ENCODE measurements around the gene UBASH3A. TPM values are rescaled to one million over a fixed set of nuclear protein-coding genes. Genes with fewer than 3 reads are reported as not detected.

The UBASH3A gene
- total RNA-seq, 5 donors from 2014 or later (not counting 1 experiment from before 2014, with no cell fraction given): 59.1 to 98.8 (median 80.5) TPM

DNA sequence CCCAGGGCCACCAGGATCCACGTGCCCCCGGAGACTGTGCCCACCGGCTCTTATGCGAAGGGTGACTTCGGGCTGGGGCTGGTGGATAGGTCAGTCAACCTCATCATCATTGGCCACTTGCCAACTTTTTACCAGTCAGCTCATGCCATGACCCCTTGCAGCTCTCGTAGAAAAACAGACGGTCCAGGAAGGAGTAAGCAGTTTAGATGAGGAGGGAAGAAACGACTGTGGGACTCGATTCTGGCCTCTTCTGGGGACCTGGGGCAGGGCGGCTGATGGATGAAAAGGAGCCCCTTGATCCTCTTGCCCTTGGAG is 41.0 kb downstream of the UBASH3A start:
- WGBS (ENCODE audit: insufficient coverage): 93% methylated on average over 10 of the region's 10 CpGs
- ATAC-seq (replicated peaks in 1 of 4): no peak
- Mint-ChIP-seq H3K4me3 (no peak overlapping the region), H3K4me1 (peaks cover 31% of the 10 kb centered on the region in 3 donors), H3K27ac (no peak overlapping the region), H3K9me3 (no peaks in the 10 kb centered on the region), H3K36me3 (peaks cover 62% of the 10 kb centered on the region), H3K27me3 (no peaks in the 10 kb centered on the region)
- Histone ChIP-seq H3K9me3 (no peaks in the 10 kb centered on the region), H3K4me1 (ENCODE audit: control insufficient read depth in 1 of 2, extremely low read depth in 1 of 2, insufficient read depth in 2 of 2, low read length in 2 of 2) (peaks cover 0 to 15% of the 10 kb centered on the region in 2 experiments), H3K4me3 (ENCODE audit: control insufficient read depth in 1 of 2, extremely low read depth in 1 of 2, low read length in 1 of 2) (no peak overlapping the region), H3K36me3 (ENCODE audit: control insufficient read depth in 2 of 2, extremely low read depth in 1 of 2, insufficient read depth in 1 of 2, low read length in 1 of 2) (peaks cover 10 to 84% of the 10 kb centered on the region in 2 donors), H3K27ac (ENCODE audit: low read length) (no peak overlapping the region), H3K27me3 (replicated peaks in 1 of 2; ENCODE audit: control insufficient read depth in 2 of 2, extremely low read depth in 1 of 2, insufficient read depth in 2 of 2, low read length in 1 of 2) (no peaks in the 10 kb centered on the region)
- CTCF ChIA-PET: no interaction called here
- DNase-seq: no peak
- POLR2A ChIA-PET: no interaction called here

DNA sequence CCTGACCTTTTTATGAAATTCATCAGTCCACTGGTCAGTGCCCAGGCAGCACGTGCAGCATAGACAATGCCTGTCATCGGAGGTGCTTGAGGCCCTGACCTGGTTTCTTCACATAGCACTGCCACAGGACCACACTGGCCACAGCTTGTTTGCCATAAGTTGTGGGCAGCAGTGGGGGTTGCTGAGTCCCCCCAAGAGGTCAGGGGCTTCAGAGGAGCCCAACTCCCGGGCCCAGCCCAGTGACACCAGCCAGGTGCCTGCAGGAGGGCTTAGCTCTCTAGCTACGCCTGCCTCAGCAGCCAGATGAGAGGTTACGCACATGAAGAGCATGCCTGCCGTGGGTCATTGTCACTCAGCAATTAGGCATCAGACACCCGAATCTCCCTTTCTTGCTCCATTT is 41.6 kb downstream of the UBASH3A start:
- WGBS (ENCODE audit: insufficient coverage): 98% methylated on average over 7 of the region's 7 CpGs
- Mint-ChIP-seq H3K27me3 (no peaks in the 10 kb centered on the region), H3K27ac (no peak overlapping the region), H3K36me3 (peaks cover 58% of the 10 kb centered on the region), H3K4me1 (peaks cover 31 to 32% (median 31%) of the 10 kb centered on the region in 3 donors), H3K9me3 (no peaks in the 10 kb centered on the region), H3K4me3 (no peak overlapping the region)
- H3K4me1 ChIP-seq (ENCODE audit: control insufficient read depth in 1 of 2, extremely low read depth in 1 of 2, insufficient read depth in 2 of 2, low read length in 2 of 2): peaks cover under 1 to 16% of the 10 kb centered on the region in 2 experiments
- no peak overlapping the region for H3K27ac ChIP-seq (ENCODE audit: low read length)
- no peak for DNase-seq
- H3K4me3 ChIP-seq (ENCODE audit: control insufficient read depth in 1 of 2, extremely low read depth in 1 of 2, low read length in 1 of 2): no peak overlapping the region
- no peaks in the 10 kb centered on the region for H3K9me3 ChIP-seq
- peaks cover 10 to 78% of the 10 kb centered on the region in 2 donors for H3K36me3 ChIP-seq (ENCODE audit: control insufficient read depth in 2 of 2, extremely low read depth in 1 of 2, insufficient read depth in 1 of 2, low read length in 1 of 2)
- POLR2A ChIA-PET: no interaction called here
- CTCF ChIA-PET: no interaction called here
- ATAC-seq (replicated peaks in 1 of 4): no peak
- no peaks in the 10 kb centered on the region for H3K27me3 ChIP-seq (replicated peaks in 1 of 2; ENCODE audit: control insufficient read depth in 2 of 2, extremely low read depth in 1 of 2, insufficient read depth in 2 of 2, low read length in 1 of 2)

DNA sequence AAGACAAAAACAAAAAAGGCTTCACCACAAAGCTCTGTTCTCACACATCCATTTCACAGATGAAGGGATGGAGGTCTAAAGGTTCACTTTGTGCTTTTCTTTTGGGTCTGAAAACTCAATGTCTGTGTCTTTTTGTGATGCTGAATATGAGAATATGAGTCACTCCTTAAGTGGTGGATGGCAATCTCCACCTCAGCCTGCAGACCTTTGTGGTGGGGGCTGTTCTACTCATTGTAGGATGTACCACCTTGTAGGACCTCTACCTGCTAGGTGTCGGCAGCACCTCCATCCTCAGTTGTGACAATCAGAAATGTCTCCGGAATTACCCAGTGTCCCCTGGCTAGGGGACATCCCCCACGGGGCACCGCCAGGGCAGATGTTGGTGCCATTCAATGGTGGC is 42.8 kb downstream of the UBASH3A start:
- peaks cover 31 to 38% (median 34%) of the 10 kb centered on the region in 3 donors for H3K4me1 Mint-ChIP-seq
- peaks cover 50% of the 10 kb centered on the region for H3K36me3 Mint-ChIP-seq
- H3K4me3 ChIP-seq (ENCODE audit: control insufficient read depth in 1 of 2, extremely low read depth in 1 of 2, low read length in 1 of 2): no peak overlapping the region
- H3K27ac Mint-ChIP-seq: peak overlapping the region; percentile 36 to 67
- 100% methylated on average over 2 of the region's 4 CpGs for whole genome bisulfite sequencing (ENCODE audit: insufficient coverage)
- no peaks in the 10 kb centered on the region for H3K27me3 ChIP-seq (replicated peaks in 1 of 2; ENCODE audit: control insufficient read depth in 2 of 2, extremely low read depth in 1 of 2, insufficient read depth in 2 of 2, low read length in 1 of 2)
- ChIA-PET CTCF (no interaction called here), POLR2A (no interaction called here)
- H3K36me3 ChIP-seq (ENCODE audit: control insufficient read depth in 2 of 2, extremely low read depth in 1 of 2, insufficient read depth in 1 of 2, low read length in 1 of 2): peaks cover 10 to 66% of the 10 kb centered on the region in 2 donors
- no peaks in the 10 kb centered on the region for H3K9me3 ChIP-seq
- H3K27ac ChIP-seq (ENCODE audit: low read length): no peak overlapping the region
- DNase-seq (no peak), ATAC-seq (replicated peaks in 1 of 4) (no peak)
- H3K27me3 Mint-ChIP-seq: no peaks in the 10 kb centered on the region
- H3K4me1 ChIP-seq (ENCODE audit: control insufficient read depth in 1 of 2, extremely low read depth in 1 of 2, insufficient read depth in 2 of 2, low read length in 2 of 2): peaks cover 5 to 22% of the 10 kb centered on the region in 2 experiments
- H3K9me3 Mint-ChIP-seq: no peaks in the 10 kb centered on the region
- H3K4me3 Mint-ChIP-seq: no peak overlapping the region

DNA sequence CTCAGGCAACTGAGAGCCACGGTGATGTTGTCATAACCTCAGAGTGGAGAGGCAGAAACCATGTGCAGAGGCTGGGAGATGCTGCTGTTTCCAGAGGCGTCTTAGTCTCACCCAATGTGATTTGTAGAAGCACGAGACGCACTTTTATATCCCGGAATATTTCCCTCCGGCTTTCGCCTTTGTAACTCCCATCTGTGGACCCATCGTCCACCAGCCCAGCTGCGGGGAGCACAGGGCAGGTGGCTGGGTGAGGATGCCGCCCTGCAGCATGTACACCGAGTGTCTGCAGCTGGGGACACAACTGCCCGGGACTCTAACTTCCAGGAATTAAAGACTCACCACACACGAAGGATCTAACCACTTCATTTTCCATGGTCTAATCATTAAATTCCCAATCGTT is 43.5 kb downstream of the UBASH3A start:
- H3K36me3 ChIP-seq (ENCODE audit: control insufficient read depth in 2 of 2, extremely low read depth in 1 of 2, insufficient read depth in 1 of 2, low read length in 1 of 2): peaks cover 10 to 60% of the 10 kb centered on the region in 2 donors
- no peak overlapping the region for H3K27ac ChIP-seq (ENCODE audit: low read length)
- peak overlapping the region in 1 of 2 donors; percentile 96 for H3K27ac Mint-ChIP-seq
- H3K36me3 Mint-ChIP-seq: peaks cover 46% of the 10 kb centered on the region
- POLR2A ChIA-PET: no interaction called here
- H3K27me3 ChIP-seq (replicated peaks in 1 of 2; ENCODE audit: control insufficient read depth in 2 of 2, extremely low read depth in 1 of 2, insufficient read depth in 2 of 2, low read length in 1 of 2): no peaks in the 10 kb centered on the region
- no peak overlapping the region for H3K4me3 Mint-ChIP-seq
- ATAC-seq (replicated peaks in 1 of 4) (no peak), DNase-seq (no peak)
- H3K4me1 ChIP-seq (ENCODE audit: control insufficient read depth in 1 of 2, extremely low read depth in 1 of 2, insufficient read depth in 2 of 2, low read length in 2 of 2): peaks cover 5 to 22% of the 10 kb centered on the region in 2 experiments
- H3K9me3 Mint-ChIP-seq: no peaks in the 10 kb centered on the region
- no peak overlapping the region for H3K4me3 ChIP-seq (ENCODE audit: control insufficient read depth in 1 of 2, extremely low read depth in 1 of 2, low read length in 1 of 2)
- H3K9me3 ChIP-seq: no peaks in the 10 kb centered on the region
- peaks cover 31 to 34% (median 34%) of the 10 kb centered on the region in 3 donors for H3K4me1 Mint-ChIP-seq
- WGBS (ENCODE audit: insufficient coverage): 93% methylated on average over 8 of the region's 14 CpGs
- CTCF ChIA-PET: no interaction called here
- H3K27me3 Mint-ChIP-seq: no peaks in the 10 kb centered on the region

DNA sequence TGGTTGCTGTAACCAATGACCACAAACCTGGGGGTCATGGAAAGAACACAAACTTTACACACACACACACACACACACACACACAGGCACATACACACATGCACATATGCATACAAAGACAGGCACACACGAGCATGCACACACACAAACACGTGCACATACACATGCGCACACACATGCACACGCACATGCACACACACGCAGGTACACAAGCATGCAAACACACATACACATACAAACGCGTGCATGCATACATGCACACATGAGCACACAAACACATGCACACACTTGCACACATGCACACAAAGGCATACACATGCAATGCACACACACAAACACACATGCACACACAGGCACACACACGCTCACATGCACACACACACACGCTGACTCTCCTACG is 44.0 kb downstream of the UBASH3A start:
- Histone ChIP-seq H3K4me3 (ENCODE audit: control insufficient read depth in 1 of 2, extremely low read depth in 1 of 2, low read length in 1 of 2) (no peak overlapping the region), H3K27me3 (replicated peaks in 1 of 2; ENCODE audit: control insufficient read depth in 2 of 2, extremely low read depth in 1 of 2, insufficient read depth in 2 of 2, low read length in 1 of 2) (no peaks in the 10 kb centered on the region), H3K36me3 (ENCODE audit: control insufficient read depth in 2 of 2, extremely low read depth in 1 of 2, insufficient read depth in 1 of 2, low read length in 1 of 2) (peaks cover 10 to 54% of the 10 kb centered on the region in 2 donors), H3K4me1 (ENCODE audit: control insufficient read depth in 1 of 2, extremely low read depth in 1 of 2, insufficient read depth in 2 of 2, low read length in 2 of 2) (peaks cover 5 to 22% of the 10 kb centered on the region in 2 experiments), H3K27ac (ENCODE audit: low read length) (no peak overlapping the region), H3K9me3 (no peaks in the 10 kb centered on the region)
- ATAC-seq (replicated peaks in 1 of 4): no peak
- no peaks in the 10 kb centered on the region for H3K27me3 Mint-ChIP-seq
- ChIA-PET POLR2A (no interaction called here), CTCF (no interaction called here)
- no peak overlapping the region for H3K4me3 Mint-ChIP-seq
- H3K36me3 Mint-ChIP-seq: peaks cover 41% of the 10 kb centered on the region
- no peaks in the 10 kb centered on the region for H3K9me3 Mint-ChIP-seq
- peaks cover 31 to 34% (median 33%) of the 10 kb centered on the region in 3 donors for H3K4me1 Mint-ChIP-seq
- peak overlapping the region; percentile 96 to 97 for H3K27ac Mint-ChIP-seq
- DNase-seq: no peak
- 95% methylated on average over 8 of the region's 10 CpGs for WGBS (ENCODE audit: insufficient coverage)

DNA sequence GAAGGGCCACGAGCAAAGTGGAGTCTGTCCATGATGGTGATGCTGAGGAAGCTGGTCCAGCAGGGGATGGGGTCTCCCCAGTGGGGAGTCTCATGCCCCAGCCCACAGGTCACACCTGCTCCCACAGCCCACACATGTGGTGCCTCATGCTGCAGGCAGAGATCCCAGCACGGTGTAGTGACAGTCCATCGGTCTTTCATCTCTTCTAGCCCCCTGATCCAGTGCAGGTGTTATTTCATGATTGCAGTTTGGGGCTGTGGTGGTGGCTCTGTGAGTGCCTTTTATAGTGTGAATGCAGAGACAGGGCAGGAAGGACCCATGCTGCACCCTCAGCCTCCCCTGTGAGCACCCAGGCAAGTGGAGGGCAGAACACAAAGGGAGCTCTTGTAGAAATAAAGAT is 45.0 kb downstream of the UBASH3A start:
- ATAC-seq (replicated peaks in 1 of 4): no peak
- WGBS (ENCODE audit: insufficient coverage): 45% methylated on average over 2 of the region's 3 CpGs
- no peaks in the 10 kb centered on the region for H3K27me3 Mint-ChIP-seq
- no peak overlapping the region for H3K4me3 Mint-ChIP-seq
- no peaks in the 10 kb centered on the region for H3K9me3 ChIP-seq
- H3K36me3 ChIP-seq (ENCODE audit: control insufficient read depth in 2 of 2, extremely low read depth in 1 of 2, insufficient read depth in 1 of 2, low read length in 1 of 2): peaks cover 5 to 46% of the 10 kb centered on the region in 2 donors
- no peaks in the 10 kb centered on the region for H3K27me3 ChIP-seq (replicated peaks in 1 of 2; ENCODE audit: control insufficient read depth in 2 of 2, extremely low read depth in 1 of 2, insufficient read depth in 2 of 2, low read length in 1 of 2)
- peaks cover 31% of the 10 kb centered on the region for H3K36me3 Mint-ChIP-seq
- H3K4me1 ChIP-seq (ENCODE audit: control insufficient read depth in 1 of 2, extremely low read depth in 1 of 2, insufficient read depth in 2 of 2, low read length in 2 of 2): peaks cover 5 to 26% of the 10 kb centered on the region in 2 experiments
- H3K9me3 Mint-ChIP-seq: no peaks in the 10 kb centered on the region
- ChIA-PET POLR2A (no interaction called here), CTCF (no interaction called here)
- H3K27ac Mint-ChIP-seq: peak overlapping the region; percentile 96 to 97
- no peak overlapping the region for H3K27ac ChIP-seq (ENCODE audit: low read length)
- H3K4me3 ChIP-seq (ENCODE audit: control insufficient read depth in 1 of 2, extremely low read depth in 1 of 2, low read length in 1 of 2): no peak overlapping the region
- H3K4me1 Mint-ChIP-seq: peaks cover 31 to 37% (median 33%) of the 10 kb centered on the region in 3 donors
- DNase-seq: no peak

DNA sequence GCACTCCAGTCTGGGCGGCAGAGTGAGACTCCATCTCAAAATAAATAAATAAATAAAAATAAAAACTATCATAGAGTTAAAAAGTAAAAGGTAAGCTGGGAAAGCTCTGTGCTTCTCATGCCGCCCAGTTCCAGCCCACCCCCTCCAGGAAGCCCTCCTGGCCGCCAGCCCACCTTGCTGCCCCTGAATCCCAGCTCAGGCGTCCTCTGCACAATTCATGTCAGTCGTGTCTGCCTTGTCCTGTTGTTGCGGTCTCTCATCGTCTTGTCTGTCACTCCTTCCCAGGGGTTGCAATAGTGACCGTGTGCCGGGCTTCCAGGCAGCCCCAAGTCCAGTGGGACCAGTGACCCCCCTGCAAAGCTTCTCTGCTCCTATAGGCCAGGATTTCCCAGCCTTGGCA is 48.2 kb downstream of the UBASH3A start:
- POLR2A ChIA-PET: interaction anchor here in 1 of 2 donors (0.6 kb wide), 1 partner anchor 176 kb away, joined by 3 read pairs; no protein-coding TSS in a partner anchor
- H3K4me3 Mint-ChIP-seq: no peak overlapping the region
- Histone ChIP-seq H3K27me3 (replicated peaks in 1 of 2; ENCODE audit: control insufficient read depth in 2 of 2, extremely low read depth in 1 of 2, insufficient read depth in 2 of 2, low read length in 1 of 2) (no peaks in the 10 kb centered on the region), H3K27ac (ENCODE audit: low read length) (no peak overlapping the region), H3K36me3 (ENCODE audit: control insufficient read depth in 2 of 2, extremely low read depth in 1 of 2, insufficient read depth in 1 of 2, low read length in 1 of 2) (peaks cover 0 to 16% of the 10 kb centered on the region in 2 donors), H3K4me3 (ENCODE audit: control insufficient read depth in 1 of 2, extremely low read depth in 1 of 2, low read length in 1 of 2) (no peak overlapping the region), H3K9me3 (no peaks in the 10 kb centered on the region), H3K4me1 (ENCODE audit: control insufficient read depth in 1 of 2, extremely low read depth in 1 of 2, insufficient read depth in 2 of 2, low read length in 2 of 2) (peaks cover 7 to 38% of the 10 kb centered on the region in 2 experiments)
- DNase-seq: no peak
- 99% methylated on average over 8 of the region's 9 CpGs for WGBS (ENCODE audit: insufficient coverage)
- ATAC-seq (replicated peaks in 1 of 4): no peak
- peaks cover 13% of the 10 kb centered on the region for H3K36me3 Mint-ChIP-seq
- H3K27ac Mint-ChIP-seq: peak overlapping the region in 1 of 2 donors; percentile 72
- peaks cover 39 to 40% (median 39%) of the 10 kb centered on the region in 3 donors for H3K4me1 Mint-ChIP-seq
- H3K9me3 Mint-ChIP-seq: no peaks in the 10 kb centered on the region
- CTCF ChIA-PET: no interaction called here
- H3K27me3 Mint-ChIP-seq: no peaks in the 10 kb centered on the region

All from T-cell (primary cell).